H1 (cell line): Measurements from ENCODE around the gene GAMT. TPM values are rescaled to one million over a fixed set of nuclear protein-coding genes. Genes with fewer than 3 reads are reported as not detected.

Experiments
- CTCF ChIA-PET: fragments of 300-600 bp; sonication (Branson Sonifier 250); formaldehyde crosslinking; loops from one replicate; lab custom pipeline; 2021; ENCODE audit not compliant: partially characterized antibody; lab: Charles Lee
- POLR2A ChIA-PET: fragments of 300-600 bp; sonication (Branson Sonifier 250); formaldehyde crosslinking; loops from one replicate; lab custom pipeline; 2021; ENCODE audit warnings: inconsistent platforms; ENCODE audit not compliant: partially characterized antibody; lab: Charles Lee
- DNase-seq, 2 experiments: peaks; one replicate each; pipeline versions ENCODE4 v3.0.0 to v3.0.0-alpha.2; 2010 to 2022; ENCODE audit warnings: low spot score in 2 of 2, low read depth in 1 of 2, mixed read lengths in 1 of 2
- FAIRE-seq: peaks from 2 replicates; lab custom pipeline; 2011; peaks lifted over from hg19 to GRCh38; lab: Jason Lieb, UNC
- H2AFZ ChIP-seq: 2 replicates; pipeline ENCODE4 v1.8.1; 2012; ENCODE audit warnings: low read length, inconsistent platforms
- H2AK5ac ChIP-seq: 2 replicates; pipeline ENCODE4 v1.6.1; 2013; ENCODE audit warnings: low read depth, low read length
- H2BK120ac ChIP-seq: replicated peaks from 2 replicates; pipeline ENCODE3; 2013; ENCODE audit warnings: low read depth, low read length, inconsistent platforms
- H2BK12ac ChIP-seq: 2 replicates; pipeline ENCODE4 v1.6.1; 2013; ENCODE audit warnings: low read depth, low read length
- H2BK15ac ChIP-seq: 2 replicates; pipeline ENCODE4 v1.6.1; 2013; ENCODE audit warnings: low read length
- H2BK20ac ChIP-seq: 2 replicates; pipeline ENCODE4 v1.6.1; 2013; ENCODE audit warnings: low read length
- H2BK5ac ChIP-seq: 2 replicates; pipeline ENCODE4 v1.6.1; 2013; ENCODE audit warnings: low read depth, low read length
- H3K14ac ChIP-seq: 2 replicates; pipeline ENCODE4 v1.6.1; 2013; ENCODE audit warnings: inconsistent platforms; ENCODE audit not compliant: insufficient read length
- H3K18ac ChIP-seq: 2 replicates; pipeline ENCODE4 v1.6.1; 2013; ENCODE audit warnings: low read length; ENCODE audit errors: extremely low read depth
- H3K23ac ChIP-seq: 2 replicates; pipeline ENCODE4 v1.6.1; 2013; ENCODE audit warnings: inconsistent platforms; ENCODE audit not compliant: insufficient read length
- H3K23me2 ChIP-seq: 2 replicates; pipeline ENCODE4 v1.6.1; 2013; ENCODE audit warnings: low read depth, low read length
- H3K27ac ChIP-seq: 2 replicates; pipeline ENCODE4 v1.6.1; 2011; ENCODE audit warnings: low read depth, low read length, inconsistent platforms
- H3K27me3 ChIP-seq, 4 experiments: replicated peaks in 1 of 4; 1 replicate in 1 of 4; 2 replicates in 3 of 4; pipeline versions ENCODE4 v1.6.1 to v1.8.1; 2011 to 2013; ENCODE audit warnings: low read length in 3 of 4, mild to moderate bottlenecking in 3 of 4, inconsistent platforms in 2 of 4, mixed read lengths in 2 of 4, moderate library complexity in 1 of 4; ENCODE audit not compliant: control insufficient read depth in 3 of 4, insufficient read depth in 3 of 4; ENCODE audit errors: extremely low read depth in 1 of 4
- H3K36me3 ChIP-seq, 4 experiments: 2 replicates each; pipeline versions ENCODE4 v1.6.1 to v1.8.1; 2011 to 2013; ENCODE audit warnings: mild to moderate bottlenecking in 4 of 4, low read length in 3 of 4, moderate library complexity in 2 of 4, control low read depth in 1 of 4, inconsistent platforms in 1 of 4; ENCODE audit not compliant: insufficient read depth in 4 of 4, control insufficient read depth in 2 of 4
- H3K4ac ChIP-seq: replicated peaks from 2 replicates; pipeline ENCODE3; 2013; ENCODE audit warnings: low read length, low read depth, mixed read lengths, inconsistent platforms; ENCODE audit not compliant: insufficient read length
- H3K4me1 ChIP-seq, 4 experiments: replicated peaks in 1 of 4; 1 replicate in 1 of 4; 2 replicates in 3 of 4; pipeline versions ENCODE4 v1.6.1 to v1.8.1; 2011 to 2013; ENCODE audit warnings: low read length in 3 of 4, inconsistent platforms in 2 of 4, mixed read lengths in 1 of 4; ENCODE audit not compliant: insufficient read depth in 4 of 4, control insufficient read depth in 3 of 4
- H3K4me2 ChIP-seq, 2 experiments: 2 replicates each; pipeline versions ENCODE4 v1.6.1 to v1.8.1; 2011 to 2013; ENCODE audit warnings: low read depth in 2 of 2, low read length in 2 of 2, control low read depth in 1 of 2, inconsistent platforms in 1 of 2, mild to moderate bottlenecking in 1 of 2; ENCODE audit not compliant: insufficient read depth in 1 of 2
- H3K4me3 ChIP-seq, 4 experiments: fragments of 200-600, 300-600 bp in 1 of 4; sonication (generic), shearing (Covaris generic), sonication (Bioruptor Twin) in 1 of 4; 2 replicates each; pipeline versions ENCODE4 v1.5.1 to v1.8.1; 2011 to 2016; ENCODE audit warnings: low read length in 4 of 4, low read depth in 3 of 4, control low read depth in 2 of 4, inconsistent platforms in 2 of 4, mild to moderate bottlenecking in 2 of 4, mixed read lengths in 1 of 4, moderate library complexity in 1 of 4; ENCODE audit not compliant: insufficient read depth in 2 of 4; ENCODE audit errors: extremely low read depth in 1 of 4
- H3K56ac ChIP-seq: replicated peaks from 2 replicates; pipeline ENCODE3; 2013; ENCODE audit warnings: low read depth, mild to moderate bottlenecking, mixed read lengths, low read length, inconsistent platforms; ENCODE audit not compliant: insufficient read length
- H3K79me1 ChIP-seq: 2 replicates; pipeline ENCODE4 v1.6.1; 2013; ENCODE audit warnings: low read depth, low read length, control low read depth
- H3K79me2 ChIP-seq, 2 experiments: 2 replicates each; pipeline versions ENCODE4 v1.6.1 to v1.8.1; 2012 to 2013; ENCODE audit warnings: low read length in 2 of 2, mild to moderate bottlenecking in 2 of 2, inconsistent platforms in 1 of 2; ENCODE audit not compliant: insufficient read depth in 2 of 2, control insufficient read depth in 1 of 2
- H3K9ac ChIP-seq, 4 experiments: replicated peaks in 1 of 4; 1 replicate in 1 of 4; 2 replicates in 3 of 4; pipeline versions ENCODE4 v1.6.1 to v1.8.1; 2011 to 2013; ENCODE audit warnings: low read depth in 3 of 4, low read length in 3 of 4, control low read depth in 2 of 4, mild to moderate bottlenecking in 2 of 4, moderate library complexity in 2 of 4, inconsistent platforms in 1 of 4; ENCODE audit errors: extremely low read depth in 1 of 4
- H3K9me3 ChIP-seq, 2 experiments: 2 replicates each; pipeline versions ENCODE4 v1.6.1 to v1.8.1; 2012 to 2013; ENCODE audit warnings: mild to moderate bottlenecking in 2 of 2, moderate library complexity in 2 of 2, control low read depth in 1 of 2, inconsistent platforms in 1 of 2, low read depth in 1 of 2, low read length in 1 of 2, mixed read lengths in 1 of 2; ENCODE audit not compliant: insufficient read depth in 2 of 2
- H4K20me1 ChIP-seq, 2 experiments: replicated peaks in 1 of 2; 2 replicates each; pipeline versions ENCODE3 to v1.8.1; 2011 to 2013; ENCODE audit warnings: inconsistent platforms in 2 of 2, low read length in 2 of 2, mild to moderate bottlenecking in 1 of 2; ENCODE audit not compliant: insufficient read depth in 2 of 2, control insufficient read depth in 1 of 2
- H4K5ac ChIP-seq: 2 replicates; pipeline ENCODE4 v1.6.1; 2013; ENCODE audit warnings: low read length, low read depth, mixed read lengths, inconsistent platforms; ENCODE audit not compliant: insufficient read length
- H4K8ac ChIP-seq: 2 replicates; pipeline ENCODE4 v1.8.0; 2013; ENCODE audit warnings: mild to moderate bottlenecking, moderate library complexity, low read length, inconsistent platforms; ENCODE audit not compliant: insufficient read depth; ENCODE audit errors: extremely low read depth
- H4K91ac ChIP-seq: replicated peaks from 2 replicates; pipeline ENCODE3; 2013; ENCODE audit warnings: low read length, mixed read lengths, inconsistent platforms; ENCODE audit not compliant: insufficient read length
- BRCA1 ChIP-seq: IDR thresholded peaks from 2 replicates; pipeline ENCODE4 v1.6.1; 2012; ENCODE audit warnings: low read depth, low read length, improper control_type of control experiment
- CHD1 ChIP-seq: IDR thresholded peaks from 2 replicates; pipeline ENCODE4 v1.6.1; 2012; ENCODE audit warnings: low read depth, low read length, improper control_type of control experiment
- CHD2 ChIP-seq: IDR thresholded peaks from 2 replicates; pipeline ENCODE4 v1.6.1; 2012; ENCODE audit warnings: low read length, improper control_type of control experiment
- JUN ChIP-seq: IDR thresholded peaks from 2 replicates; pipeline ENCODE4 v1.6.1; 2011; ENCODE audit warnings: low read depth, mild to moderate bottlenecking, improper control_type of control experiment, low read length
- MAFK ChIP-seq: IDR thresholded peaks from 2 replicates; pipeline ENCODE4 v1.6.1; 2012; ENCODE audit warnings: low read depth, mild to moderate bottlenecking, improper control_type of control experiment, low read length
- RAD21 ChIP-seq, 2 experiments: IDR thresholded peaks in 1 of 2; conservative IDR thresholded peaks in 1 of 2; 2 replicates each; pipeline ENCODE4 v1.6.1; 2011; ENCODE audit warnings: low read depth in 2 of 2, low read length in 2 of 2, improper control_type of control experiment in 1 of 2, inconsistent platforms in 1 of 2, mild to moderate bottlenecking in 1 of 2, moderate library complexity in 1 of 2
- RFX5 ChIP-seq: IDR thresholded peaks from 2 replicates; pipeline ENCODE4 v1.6.1; 2011; ENCODE audit warnings: low read depth, low read length, improper control_type of control experiment, borderline replicate concordance
- SIX5 ChIP-seq: IDR thresholded peaks from 2 replicates; pipeline ENCODE4 v1.6.1; 2011; ENCODE audit warnings: mild to moderate bottlenecking, low read depth, low read length
- WGBS, 2 experiments: shearing (Covaris generic) in 1 of 2; methylation state at CpG; one replicate each; pipeline versions ENCODE4 v1.1.6 to v1.1.7; 2013 to 2015; ENCODE audit warnings: low lambda C conversion rate in 2 of 2, mixed read lengths in 2 of 2, inconsistent platforms in 1 of 2, low coverage in 1 of 2, missing lambda C conversion rate in 1 of 2; ENCODE audit not compliant: insufficient replicate concordance in 2 of 2, insufficient coverage in 1 of 2, insufficient read length in 1 of 2; ENCODE audit errors: extremely low coverage in 1 of 2, missing lambda C conversion rate in 1 of 2; 5-methylcytosine and 5-hydroxymethylcytosine counted together
- polyA plus RNA-seq, 7 experiments: library from polyadenylated mRNA; depleted of rRNA in 3 of 7; stranded (reverse) in 5 of 7; unstranded in 2 of 7; fragments of >200 nt in 5 of 7; fragments of 200-250 nt in 2 of 7; gene quantifications; 1 replicate in 5 of 7; 2 replicates in 1 of 7; 4 replicates in 1 of 7; pipeline versions ENCODE4 v1.2.1 to v1.2.3, GENCODE V29; 2011 to 2013; ENCODE audit warnings: missing spikeins in 2 of 7, mixed read lengths in 2 of 7
- total RNA-seq: library from RNA; stranded (reverse); fragmentation: NEBNext Ultra II Directional; extraction: Animal tissue kit (Norgen Biotek cat#: 25700); gene quantifications from 2 replicates; pipeline ENCODE4 v1.2.1, GENCODE V29; 2021

The GAMT gene
- total and polyA plus RNA-seq, 2 of the 8 experiments (the other 6 are each of a cell fraction or from before 2014, with no cell fraction given): 17.2 to 35.6 TPM

DNA sequence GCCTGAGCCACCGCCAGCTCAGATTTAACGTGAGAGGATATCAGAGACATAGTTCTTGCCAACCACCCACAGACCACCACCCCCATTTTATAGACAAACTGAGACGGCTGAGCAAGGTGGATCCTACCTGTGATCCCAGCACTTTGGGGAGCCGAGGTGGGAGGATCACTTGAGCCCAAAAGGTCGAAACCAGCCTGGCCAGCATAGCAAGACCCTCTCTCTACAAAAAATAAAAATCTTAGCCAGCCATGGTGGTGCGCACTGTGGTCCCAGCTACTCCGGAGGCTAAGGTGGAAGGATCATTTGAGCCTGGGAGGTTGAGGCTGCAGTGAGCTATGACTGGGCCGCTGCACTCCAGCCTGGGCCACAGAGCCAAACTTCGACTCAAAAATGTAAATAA, 48.2 kb downstream of the GAMT start:
- no peak overlapping the region for H2BK120ac ChIP-seq
- no peak overlapping the region for H3K23ac ChIP-seq
- peaks cover 0 to 12% (median 0%) of the 10 kb centered on the region in 4 experiments; a peak in 3 of 8 replicates for H3K36me3 ChIP-seq
- H4K20me1 ChIP-seq: peaks cover 0 to 5% of the 10 kb centered on the region in 2 experiments
- no peak overlapping the region for H2BK12ac ChIP-seq
- no peak overlapping the region for H3K14ac ChIP-seq
- no peak overlapping the region for H2BK20ac ChIP-seq
- peaks cover 2 to 13% (median 9%) of the 10 kb centered on the region in 4 experiments; a peak in 5 of 7 replicates for H3K4me1 ChIP-seq
- peaks cover 7% of the 10 kb centered on the region; the same call in 1 of the 2 replicates for H3K23me2 ChIP-seq
- no peak overlapping the region for H3K27ac ChIP-seq
- H3K4me3 ChIP-seq: no peak overlapping the region
- no peak overlapping the region for H3K4me2 ChIP-seq
- no peaks in the 10 kb centered on the region; a peak in 1 of 7 replicates for H3K27me3 ChIP-seq
- H4K91ac ChIP-seq: no peak overlapping the region
- H2BK5ac ChIP-seq: no peak overlapping the region
- no peak overlapping the region for H3K18ac ChIP-seq
- no peak overlapping the region for H2BK15ac ChIP-seq
- H3K9ac ChIP-seq: no peak overlapping the region
- WGBS, 2 experiments: 86% methylated on average over 9 of the region's 9 CpGs; no CpG with 5 or more reads in 1 of the 2 experiments
- TF ChIP-seq RAD21 (IDR thresholded peaks at IDR 0.05 in 1 of 2, conservative IDR thresholded peaks at IDR 0.05 in 1 of 2; ENCODE audit: low read depth in 2 of 2, low read length in 2 of 2): no peak
- TF ChIP-seq JUN: no peak
- TF ChIP-seq MAFK: no peak
- TF ChIP-seq BRCA1: no peak
- no peak for TF ChIP-seq CHD1
- TF ChIP-seq RFX5: no peak
- no peak for TF ChIP-seq SIX5
- no peak for TF ChIP-seq CHD2
- no peak for DNase-seq
- no peak overlapping the region for H4K8ac ChIP-seq
- no peak overlapping the region for H2AFZ ChIP-seq
- H3K4ac ChIP-seq: no peak overlapping the region
- no peak for FAIRE-seq
- no peaks in the 10 kb centered on the region for H3K9me3 ChIP-seq
- H2AK5ac ChIP-seq: peak overlapping the region; percentile 82; the same call in 1 of the 2 replicates
- no peak overlapping the region for H3K56ac ChIP-seq
- H4K5ac ChIP-seq: no peak overlapping the region
- CTCF ChIA-PET: interaction anchor here (0.9 to 1.3 kb wide), 2 partner anchors 16 to 74 kb away, joined by 3 to 4 read pairs; no protein-coding TSS in a partner anchor
- POLR2A ChIA-PET: interaction anchor here (1.2 kb wide), 2 partner anchors 20 to 288 kb away, joined by 3 to 4 read pairs; no protein-coding TSS in a partner anchor
- peaks cover 0 to 13% of the 10 kb centered on the region in 2 experiments; a peak in 3 of 4 replicates for H3K79me2 ChIP-seq
- H3K79me1 ChIP-seq: peaks cover 2% of the 10 kb centered on the region; the same call in 1 of the 2 replicates
